ENCODE measurements around the gene LAMA3.

The LAMA3 gene

GRCh38 chr18:23897291-23897690, 208.0 kb downstream of the LAMA3 start:
- no peaks in the 10 kb centered on the region for H3K9me3 ChIP-seq (replicated peaks in 1 of 2; ENCODE audit: control insufficient read depth in 2 of 2, insufficient read depth in 1 of 2, low read depth in 1 of 2, low read length in 2 of 2)
- H3K18ac ChIP-seq (ENCODE audit: low read length) = no peak overlapping the region
- no peak overlapping the region for H3K9ac ChIP-seq (ENCODE audit: low read depth, low read length, poor library complexity)
- H3K36me3 ChIP-seq (replicated peaks in 1 of 2; ENCODE audit: control insufficient read depth in 2 of 2, insufficient read depth in 2 of 2, low read length in 2 of 2) = no peaks in the 10 kb centered on the region
- no peak overlapping the region for H4K8ac ChIP-seq (ENCODE audit: low read depth, low read length)
- no peak overlapping the region for H2BK5ac ChIP-seq (ENCODE audit: low read length)
- H3K4me3 ChIP-seq (ENCODE audit: low read length in 2 of 2) = peak overlapping the region in 1 of 2 donors; percentile 30
- H2BK15ac ChIP-seq (ENCODE audit: low read length) = no peak overlapping the region
- peaks cover 0 to 14% (median 0%) of the 10 kb centered on the region in 3 experiments for H3K27me3 ChIP-seq (ENCODE audit: control insufficient read depth in 3 of 3, insufficient read depth in 3 of 3, low read depth in 1 of 3, low read length in 3 of 3)
- no peak overlapping the region for H4K91ac ChIP-seq (ENCODE audit: low read depth, low read length, poor library complexity)
- no peak overlapping the region for H3K4me2 ChIP-seq (ENCODE audit: insufficient read depth, low read length, poor library complexity, severe bottlenecking)
- WGBS, 2 donors (ENCODE audit: extremely low coverage in 2 of 2, insufficient read length in 2 of 2, insufficient replicate concordance in 1 of 2) = no CpG with 5 or more reads among the region's 1 CpG
- H3K79me1 ChIP-seq (ENCODE audit: low read depth, low read length) = no peaks in the 10 kb centered on the region
- DNase-seq (ENCODE audit: low spot score) = no peak
- no peak overlapping the region for H2BK120ac ChIP-seq (ENCODE audit: low read depth, low read length)
- no peaks in the 10 kb centered on the region for H3K4me1 ChIP-seq (ENCODE audit: control insufficient read depth in 2 of 2, insufficient read depth in 1 of 2, low read depth in 1 of 2, low read length in 2 of 2)
- H3K14ac ChIP-seq (ENCODE audit: low read length) = no peak overlapping the region
- H2BK12ac ChIP-seq (ENCODE audit: low read length) = no peak overlapping the region
- no peak overlapping the region for H2AK5ac ChIP-seq (ENCODE audit: low read depth, low read length)
- no peak overlapping the region for H3K23ac ChIP-seq (ENCODE audit: low read depth, low read length, poor library complexity)
- no peak overlapping the region for H2AFZ ChIP-seq (ENCODE audit: low read length)
- no peak overlapping the region for H3K4ac ChIP-seq (ENCODE audit: low read length)
- no peak overlapping the region for H3K27ac ChIP-seq (replicated peaks; ENCODE audit: low read length)

- no peak overlapping the region for H2BK12ac ChIP-seq (ENCODE audit: low read length)
- no CpG with 5 or more reads among the region's 5 CpGs for WGBS, 2 donors (ENCODE audit: extremely low coverage in 2 of 2, insufficient read length in 2 of 2, insufficient replicate concordance in 1 of 2)
- peaks cover 0 to 14% (median 0%) of the 10 kb centered on the region in 3 experiments for H3K27me3 ChIP-seq (ENCODE audit: control insufficient read depth in 3 of 3, insufficient read depth in 3 of 3, low read depth in 1 of 3, low read length in 3 of 3)
- H2BK120ac ChIP-seq (ENCODE audit: low read depth, low read length) = no peak overlapping the region
- no peak overlapping the region for H2BK5ac ChIP-seq (ENCODE audit: low read length)
- H4K8ac ChIP-seq (ENCODE audit: low read depth, low read length) = no peak overlapping the region
- no peak overlapping the region for H3K18ac ChIP-seq (ENCODE audit: low read length)
- no peak overlapping the region for H3K27ac ChIP-seq (replicated peaks; ENCODE audit: low read length)
- DNase-seq (ENCODE audit: low spot score) = no peak
- no peak overlapping the region for H3K4ac ChIP-seq (ENCODE audit: low read length)
- H2AK5ac ChIP-seq (ENCODE audit: low read depth, low read length) = no peak overlapping the region
- no peak overlapping the region for H3K9ac ChIP-seq (ENCODE audit: low read depth, low read length, poor library complexity)
- no peak overlapping the region for H2AFZ ChIP-seq (ENCODE audit: low read length)
- H3K4me2 ChIP-seq (ENCODE audit: insufficient read depth, low read length, poor library complexity, severe bottlenecking) = no peak overlapping the region
- H3K4me1 ChIP-seq (ENCODE audit: control insufficient read depth in 2 of 2, insufficient read depth in 1 of 2, low read depth in 1 of 2, low read length in 2 of 2) = no peaks in the 10 kb centered on the region
- no peak overlapping the region for H4K91ac ChIP-seq (ENCODE audit: low read depth, low read length, poor library complexity)
- no peaks in the 10 kb centered on the region for H3K79me1 ChIP-seq (ENCODE audit: low read depth, low read length)
- no peak overlapping the region for H2BK15ac ChIP-seq (ENCODE audit: low read length)
- H3K36me3 ChIP-seq (replicated peaks in 1 of 2; ENCODE audit: control insufficient read depth in 2 of 2, insufficient read depth in 2 of 2, low read length in 2 of 2) = no peaks in the 10 kb centered on the region
- H3K9me3 ChIP-seq (replicated peaks in 1 of 2; ENCODE audit: control insufficient read depth in 2 of 2, insufficient read depth in 1 of 2, low read depth in 1 of 2, low read length in 2 of 2) = no peaks in the 10 kb centered on the region
- H3K4me3 ChIP-seq (ENCODE audit: low read length in 2 of 2) = no peak overlapping the region
- no peak overlapping the region for H3K23ac ChIP-seq (ENCODE audit: low read depth, low read length, poor library complexity)
- no peak overlapping the region for H3K14ac ChIP-seq (ENCODE audit: low read length)
Observed at GRCh38 chr18:23897733-23898132, 208.5 kb downstream of the LAMA3 start.

GRCh38 chr18:23900994-23901393, 211.7 kb downstream of the LAMA3 start:
- no peak overlapping the region for H3K18ac ChIP-seq (ENCODE audit: low read length)
- H2AK5ac ChIP-seq (ENCODE audit: low read depth, low read length) = no peak overlapping the region
- no peaks in the 10 kb centered on the region for H3K4me1 ChIP-seq (ENCODE audit: control insufficient read depth in 2 of 2, insufficient read depth in 1 of 2, low read depth in 1 of 2, low read length in 2 of 2)
- H3K36me3 ChIP-seq (replicated peaks in 1 of 2; ENCODE audit: control insufficient read depth in 2 of 2, insufficient read depth in 2 of 2, low read length in 2 of 2) = no peaks in the 10 kb centered on the region
- no peak overlapping the region for H2AFZ ChIP-seq (ENCODE audit: low read length)
- no peak overlapping the region for H4K8ac ChIP-seq (ENCODE audit: low read depth, low read length)
- no peak overlapping the region for H2BK15ac ChIP-seq (ENCODE audit: low read length)
- no peak overlapping the region for H3K23ac ChIP-seq (ENCODE audit: low read depth, low read length, poor library complexity)
- H2BK12ac ChIP-seq (ENCODE audit: low read length) = no peak overlapping the region
- H3K9me3 ChIP-seq (replicated peaks in 1 of 2; ENCODE audit: control insufficient read depth in 2 of 2, insufficient read depth in 1 of 2, low read depth in 1 of 2, low read length in 2 of 2) = no peaks in the 10 kb centered on the region
- no peak overlapping the region for H3K4me3 ChIP-seq (ENCODE audit: low read length in 2 of 2)
- H3K14ac ChIP-seq (ENCODE audit: low read length) = no peak overlapping the region
- peaks cover 0 to 17% (median 0%) of the 10 kb centered on the region in 3 experiments for H3K27me3 ChIP-seq (ENCODE audit: control insufficient read depth in 3 of 3, insufficient read depth in 3 of 3, low read depth in 1 of 3, low read length in 3 of 3)
- no peak overlapping the region for H3K9ac ChIP-seq (ENCODE audit: low read depth, low read length, poor library complexity)
- H2BK120ac ChIP-seq (ENCODE audit: low read depth, low read length) = no peak overlapping the region
- DNase-seq (ENCODE audit: low spot score) = no peak
- no CpG with 5 or more reads among the region's 8 CpGs for WGBS, 2 donors (ENCODE audit: extremely low coverage in 2 of 2, insufficient read length in 2 of 2, insufficient replicate concordance in 1 of 2)
- H3K79me1 ChIP-seq (ENCODE audit: low read depth, low read length) = no peaks in the 10 kb centered on the region
- no peak overlapping the region for H3K4me2 ChIP-seq (ENCODE audit: insufficient read depth, low read length, poor library complexity, severe bottlenecking)
- H4K91ac ChIP-seq (ENCODE audit: low read depth, low read length, poor library complexity) = no peak overlapping the region
- H3K4ac ChIP-seq (ENCODE audit: low read length) = no peak overlapping the region
- no peak overlapping the region for H2BK5ac ChIP-seq (ENCODE audit: low read length)
- no peak overlapping the region for H3K27ac ChIP-seq (replicated peaks; ENCODE audit: low read length)

GRCh38 chr18:23902396-23902795, 213.1 kb downstream of the LAMA3 start:
- no peak overlapping the region for H2AK5ac ChIP-seq (ENCODE audit: low read depth, low read length)
- H2BK120ac ChIP-seq (ENCODE audit: low read depth, low read length) = no peak overlapping the region
- H4K91ac ChIP-seq (ENCODE audit: low read depth, low read length, poor library complexity) = no peak overlapping the region
- H2BK12ac ChIP-seq (ENCODE audit: low read length) = no peak overlapping the region
- no peak overlapping the region for H3K23ac ChIP-seq (ENCODE audit: low read depth, low read length, poor library complexity)
- H3K27ac ChIP-seq (replicated peaks; ENCODE audit: low read length) = no peak overlapping the region
- H3K9ac ChIP-seq (ENCODE audit: low read depth, low read length, poor library complexity) = no peak overlapping the region
- WGBS, 2 donors (ENCODE audit: extremely low coverage in 2 of 2, insufficient read length in 2 of 2, insufficient replicate concordance in 1 of 2) = no CpG with 5 or more reads among the region's 2 CpGs
- no peak overlapping the region for H2BK5ac ChIP-seq (ENCODE audit: low read length)
- H3K79me1 ChIP-seq (ENCODE audit: low read depth, low read length) = no peaks in the 10 kb centered on the region
- no peak overlapping the region for H3K4ac ChIP-seq (ENCODE audit: low read length)
- no peaks in the 10 kb centered on the region for H3K9me3 ChIP-seq (replicated peaks in 1 of 2; ENCODE audit: control insufficient read depth in 2 of 2, insufficient read depth in 1 of 2, low read depth in 1 of 2, low read length in 2 of 2)
- no peak overlapping the region for H3K4me3 ChIP-seq (ENCODE audit: low read length in 2 of 2)
- no peak overlapping the region for H4K8ac ChIP-seq (ENCODE audit: low read depth, low read length)
- peaks cover 0 to 24% (median 0%) of the 10 kb centered on the region in 3 experiments for H3K27me3 ChIP-seq (ENCODE audit: control insufficient read depth in 3 of 3, insufficient read depth in 3 of 3, low read depth in 1 of 3, low read length in 3 of 3)
- H3K4me2 ChIP-seq (ENCODE audit: insufficient read depth, low read length, poor library complexity, severe bottlenecking) = no peak overlapping the region
- no peak overlapping the region for H3K14ac ChIP-seq (ENCODE audit: low read length)
- H3K36me3 ChIP-seq (replicated peaks in 1 of 2; ENCODE audit: control insufficient read depth in 2 of 2, insufficient read depth in 2 of 2, low read length in 2 of 2) = no peaks in the 10 kb centered on the region
- H3K4me1 ChIP-seq (ENCODE audit: control insufficient read depth in 2 of 2, insufficient read depth in 1 of 2, low read depth in 1 of 2, low read length in 2 of 2) = no peaks in the 10 kb centered on the region
- H2BK15ac ChIP-seq (ENCODE audit: low read length) = no peak overlapping the region
- no peak overlapping the region for H3K18ac ChIP-seq (ENCODE audit: low read length)
- no peak overlapping the region for H2AFZ ChIP-seq (ENCODE audit: low read length)
- DNase-seq (ENCODE audit: low spot score) = no peak

Data from neuronal stem cell (in vitro differentiated cells).